Measurements from ENCODE around the gene C3orf49.

Gene C3orf49

GRCh38 chr3:63819151-63819398 lies at the start of gene C3orf49:
Gene C3orf49 (plus strand): TSS chr3:63819299. CDS start chr3:63819472, 173 bp downstream.
- no peak for DNase-seq (ENCODE audit: low read depth in 2 of 3, low spot score in 1 of 3)

GRCh38 chr3:63774781-63775180 lies 44.3 kb upstream of the C3orf49 start:
- no peak for DNase-seq (ENCODE audit: low read depth in 2 of 3, low spot score in 1 of 3)

- no peak for DNase-seq (ENCODE audit: low read depth in 2 of 3, low spot score in 1 of 3)
Observed at GRCh38 chr3:63779227-63779626, 39.9 kb upstream of the C3orf49 start.

- no peak for DNase-seq (ENCODE audit: low read depth in 2 of 3, low spot score in 1 of 3)
Observed at GRCh38 chr3:63791974-63792373, 27.1 kb upstream of the C3orf49 start.

- DNase-seq (ENCODE audit: low read depth in 2 of 3, low spot score in 1 of 3), result no peak
Observed at GRCh38 chr3:63795438-63795837, 23.7 kb upstream of the C3orf49 start.

- DNase-seq (ENCODE audit: low read depth in 2 of 3, low spot score in 1 of 3), result no peak
Observed at GRCh38 chr3:63798544-63798943, 20.6 kb upstream of the C3orf49 start.

- DNase-seq (ENCODE audit: low read depth in 2 of 3, low spot score in 1 of 3), result no peak
Observed at GRCh38 chr3:63798949-63799348, 20.1 kb upstream of the C3orf49 start.

GRCh38 chr3:63800097-63800496 lies 19.0 kb upstream of the C3orf49 start:
- no peak for DNase-seq (ENCODE audit: low read depth in 2 of 3, low spot score in 1 of 3)

GRCh38 chr3:63803911-63804310 lies 15.2 kb upstream of the C3orf49 start:
- DNase-seq (ENCODE audit: low read depth in 2 of 3, low spot score in 1 of 3), result no peak

GRCh38 chr3:63807961-63808565 lies 11.0 kb upstream of the C3orf49 start:
- DNase-seq (ENCODE audit: low read depth in 2 of 3, low spot score in 1 of 3), result no peak

- no peak for DNase-seq (ENCODE audit: low read depth in 2 of 3, low spot score in 1 of 3)
Observed at GRCh38 chr3:63808633-63809032, 10.5 kb upstream of the C3orf49 start.

GRCh38 chr3:63809607-63810006 lies 9.5 kb upstream of the C3orf49 start:
- DNase-seq (ENCODE audit: low read depth in 2 of 3, low spot score in 1 of 3), result no peak

GRCh38 chr3:63814237-63814636 lies 4.9 kb upstream of the C3orf49 start:
- DNase-seq (ENCODE audit: low read depth in 2 of 3, low spot score in 1 of 3), result no peak

- DNase-seq (ENCODE audit: low read depth in 2 of 3, low spot score in 1 of 3), result no peak
Observed at GRCh38 chr3:63817225-63817624, 1.9 kb upstream of the C3orf49 start.

GRCh38 chr3:63818282-63819150 lies 583 bp upstream of the C3orf49 start:
- DNase-seq (ENCODE audit: low read depth in 2 of 3, low spot score in 1 of 3), result peak; percentile 20 to 64 (median 39)

- DNase-seq (ENCODE audit: low read depth in 2 of 3, low spot score in 1 of 3), result no peak
Observed at GRCh38 chr3:63824309-63824708, 5.2 kb downstream of the C3orf49 start.

- DNase-seq (ENCODE audit: low read depth in 2 of 3, low spot score in 1 of 3), result no peak
Observed at GRCh38 chr3:63830526-63830925, 11.4 kb downstream of the C3orf49 start.

GRCh38 chr3:63832395-63832794 lies 13.3 kb downstream of the C3orf49 start:
- no peak for DNase-seq (ENCODE audit: low read depth in 2 of 3, low spot score in 1 of 3)

GRCh38 chr3:63841704-63842103 lies 22.6 kb downstream of the C3orf49 start:
- no peak for DNase-seq (ENCODE audit: low read depth in 2 of 3, low spot score in 1 of 3)

GRCh38 chr3:63842127-63842526 lies 23.0 kb downstream of the C3orf49 start:
- DNase-seq (ENCODE audit: low read depth in 2 of 3, low spot score in 1 of 3), result no peak

GRCh38 chr3:63845215-63845614 lies 26.1 kb downstream of the C3orf49 start:
- no peak for DNase-seq (ENCODE audit: low read depth in 2 of 3, low spot score in 1 of 3)

- DNase-seq (ENCODE audit: low read depth in 2 of 3, low spot score in 1 of 3), result no peak
Observed at GRCh38 chr3:63847718-63848450, 28.8 kb downstream of the C3orf49 start.
